Activated T-helper 9 cell treated with anti-CD3 and anti-CD28 coated beads, Interleukin-2, amount 50 U/mL, for 16 hours (primary cell): ENCODE data around the gene INPP5D.
"Not testable (repeated sequence)": the region's sequence is repeated elsewhere in the genome, so short reads cannot be mapped to it uniquely, and the experiment has no call there.

ENCODE experiments used
- DNase-seq: peaks from one replicate; pipeline ENCODE4 v3.0.0-alpha.2; 2020; ENCODE audit warnings: low read depth

Gene INPP5D

GRCh38 chr2:233094614-233095013 lies 34.5 kb downstream of the INPP5D start:
- no peak for DNase-seq

DNA sequence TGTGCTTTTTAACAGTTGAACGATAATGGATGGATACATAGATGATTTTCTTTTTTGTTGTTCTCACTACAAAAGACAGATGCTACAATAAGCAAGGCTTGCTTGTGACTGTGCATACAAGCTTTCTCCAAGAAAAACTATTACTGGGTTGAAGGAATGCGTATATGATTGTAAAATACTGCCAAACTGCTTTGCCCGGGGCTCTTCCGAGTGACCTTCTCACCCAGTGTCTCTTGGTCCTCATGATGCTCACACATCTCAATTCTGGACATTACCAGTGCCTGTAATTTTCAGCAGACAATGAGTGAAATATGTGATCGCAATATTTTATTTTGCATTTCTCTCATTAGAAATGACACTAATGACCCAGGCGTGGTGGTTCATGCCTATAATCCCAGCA lies 35.9 kb downstream of the INPP5D start:
- DNase-seq: no peak

GRCh38 chr2:233098618-233099017 lies 38.5 kb downstream of the INPP5D start:
- no peak for DNase-seq

- DNase-seq: not testable (repeated sequence)
These were observed 39.7 kb downstream of the INPP5D start for GRCh38 chr2:233099820-233100191.

GRCh38 chr2:233100192-233100998 lies 40.3 kb downstream of the INPP5D start:
- DNase-seq: peak; percentile 48

- no peak for DNase-seq
These were observed 41.0 kb downstream of the INPP5D start for GRCh38 chr2:233101141-233101540.

- no peak for DNase-seq
These were observed 41.7 kb downstream of the INPP5D start for GRCh38 chr2:233101816-233102215.

DNA sequence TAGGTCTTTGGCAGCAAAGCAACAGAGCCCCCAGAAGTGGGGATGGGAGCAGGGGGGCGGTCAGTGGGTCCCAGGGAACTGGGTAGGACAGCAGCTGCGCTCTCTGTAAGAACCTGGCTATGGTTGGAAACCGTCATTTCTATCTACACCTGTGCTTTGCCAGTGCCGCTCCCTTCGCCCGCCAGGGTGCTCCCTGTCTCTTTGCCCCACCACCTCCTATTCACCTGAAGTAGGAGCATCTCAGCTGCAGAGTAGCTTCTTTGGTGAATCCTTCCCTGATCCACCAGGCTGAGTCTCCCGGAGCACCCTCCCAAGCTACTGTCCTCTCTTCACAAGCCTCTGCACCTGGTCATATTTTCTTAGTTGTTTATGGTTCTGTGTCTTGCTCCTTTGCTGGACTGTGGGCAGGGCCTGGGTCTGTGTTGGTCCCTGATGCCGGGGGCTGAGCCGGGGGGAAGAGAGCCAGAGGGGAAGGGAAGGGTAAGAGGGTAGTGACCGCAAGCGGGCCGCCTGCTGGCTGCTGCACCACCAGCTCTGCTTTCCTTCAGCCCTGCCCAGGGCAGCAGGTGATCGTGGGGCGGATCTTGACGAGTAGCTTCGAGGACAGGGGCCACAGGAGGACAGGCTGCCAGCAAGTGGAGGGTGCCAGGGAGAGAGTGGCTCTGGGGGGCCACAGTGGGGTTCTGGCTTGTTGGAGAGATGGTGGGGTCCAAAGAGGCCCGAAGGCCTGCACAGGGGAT lies 45.2 kb downstream of the INPP5D start:
- DNase-seq: no peak

DNA sequence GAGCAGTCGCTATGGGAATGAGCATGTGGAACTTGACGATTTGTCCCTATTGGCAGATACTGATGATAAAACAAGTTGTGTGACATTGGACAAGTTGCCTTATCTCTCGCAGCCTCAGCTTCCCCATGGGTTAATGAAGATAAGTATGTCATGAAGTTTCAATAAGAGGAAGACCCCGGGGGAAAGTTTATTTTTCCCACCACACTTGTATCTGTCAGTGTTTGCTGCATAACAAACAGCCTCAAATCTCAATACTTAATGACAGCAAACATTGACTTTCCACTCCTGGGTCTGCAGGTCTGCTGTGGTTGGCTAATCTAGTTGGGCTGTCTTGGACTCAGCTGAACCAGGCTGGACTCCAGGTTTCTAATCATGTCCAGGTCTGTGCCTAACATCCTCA lies 45.8 kb downstream of the INPP5D start:
- DNase-seq: no peak

DNA sequence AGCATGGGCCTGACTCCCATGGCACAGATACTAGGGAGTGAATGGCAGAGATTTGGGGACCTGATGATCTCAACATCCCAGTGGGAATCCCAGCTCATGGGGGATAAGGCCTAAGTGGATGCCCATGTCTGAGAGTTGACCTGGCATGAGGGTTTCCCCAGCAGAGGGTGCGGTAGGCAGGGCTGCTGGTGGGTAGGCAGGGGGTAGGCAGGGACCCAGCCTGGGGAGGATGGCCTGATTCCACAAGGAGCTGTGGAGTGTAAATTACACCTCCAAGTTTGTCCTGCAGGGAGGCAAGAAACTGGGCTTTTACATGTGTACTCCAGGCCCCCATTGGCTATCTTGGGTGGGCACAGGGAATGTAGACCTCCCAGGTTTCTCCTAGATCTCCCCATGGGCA lies 46.9 kb downstream of the INPP5D start:
- no peak for DNase-seq

DNA sequence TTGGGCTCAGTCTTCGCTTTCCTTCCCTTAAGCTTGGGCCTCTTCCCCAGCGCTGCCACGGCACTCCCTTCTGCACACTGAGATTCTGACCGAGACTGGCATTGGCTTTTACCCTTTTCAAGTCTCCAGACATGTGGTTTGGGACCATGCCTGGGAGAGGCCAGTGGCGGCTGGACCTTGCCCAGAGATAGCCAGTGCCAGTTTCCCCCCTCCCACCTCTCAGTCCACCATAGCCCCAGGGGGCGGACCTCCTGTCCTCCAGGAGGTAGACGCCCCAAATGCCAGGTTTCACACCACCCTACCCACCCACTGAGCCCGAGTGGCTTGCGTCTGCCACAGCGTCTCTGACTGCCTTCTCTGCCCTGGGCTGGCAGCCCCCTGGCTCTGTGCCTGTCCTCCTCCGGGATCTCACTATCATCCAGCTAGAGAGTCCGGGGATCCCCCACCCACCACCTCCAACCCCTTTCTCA lies 47.7 kb downstream of the INPP5D start:
- no peak for DNase-seq

DNA sequence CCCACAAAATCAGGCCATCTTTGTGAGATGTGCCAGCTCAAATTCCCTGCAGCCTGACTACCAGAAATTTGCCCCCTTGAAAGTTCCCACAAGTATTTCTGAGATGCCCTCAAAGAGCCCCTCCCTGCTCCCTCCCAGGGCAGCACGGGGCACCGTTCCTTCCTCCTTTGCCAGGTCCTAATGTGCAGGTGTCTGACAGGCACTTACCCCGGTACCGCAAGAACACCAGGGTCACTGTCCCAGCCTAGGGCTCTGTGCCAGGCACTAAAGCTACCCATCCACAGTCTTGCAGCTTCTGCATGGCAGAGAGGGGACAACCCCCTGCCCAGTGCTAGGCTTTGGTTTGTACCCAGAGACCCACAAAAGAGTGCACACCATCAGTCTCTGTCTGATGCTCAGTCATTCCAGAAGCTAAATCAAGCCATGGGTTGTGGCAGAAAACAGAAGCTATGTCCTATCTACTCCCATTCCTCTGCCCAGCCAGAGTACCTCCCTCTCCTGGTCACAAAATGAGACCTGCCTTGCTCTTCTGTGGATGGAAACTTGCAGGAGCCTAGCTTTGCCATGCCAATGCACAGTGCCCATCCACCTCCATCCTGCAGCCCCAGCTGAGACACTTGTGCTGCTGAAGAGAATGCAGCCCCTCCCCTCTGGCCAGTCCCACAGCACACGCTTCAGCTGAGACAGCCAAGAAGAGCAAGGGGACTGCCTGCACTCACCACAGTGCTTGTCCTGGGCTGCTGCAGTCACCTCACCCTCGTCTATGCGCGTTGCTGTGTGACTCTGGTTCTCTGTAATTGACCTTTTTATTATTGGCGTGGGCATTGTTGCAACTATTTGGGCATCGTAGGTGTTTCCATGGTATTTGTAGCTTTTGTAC lies 48.7 kb downstream of the INPP5D start:
- no peak for DNase-seq

- DNase-seq: no peak
These were observed 51.3 kb downstream of the INPP5D start for GRCh38 chr2:233111427-233111826.

DNA sequence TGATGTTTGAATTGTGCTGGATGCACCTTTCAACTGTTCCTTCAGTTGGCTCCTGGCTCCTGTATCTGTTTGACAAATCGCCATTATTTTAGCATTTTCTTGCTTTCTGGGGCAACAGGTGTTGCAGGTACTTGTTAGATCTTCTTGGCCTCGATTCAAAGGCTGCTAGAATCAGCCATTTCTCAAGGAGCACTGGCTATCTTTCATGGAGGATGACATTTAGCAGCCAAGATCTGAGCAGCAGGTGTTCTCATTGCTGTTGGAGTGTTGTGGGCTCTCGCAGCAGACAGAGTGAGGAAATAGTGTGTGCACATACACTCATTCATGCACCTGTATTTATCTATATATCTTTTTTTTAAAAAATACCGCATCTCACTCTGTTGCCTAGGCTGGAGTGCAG lies 52.2 kb downstream of the INPP5D start:
- DNase-seq: no peak

GRCh38 chr2:233112776-233113452 lies 52.8 kb downstream of the INPP5D start:
- DNase-seq: no peak

GRCh38 chr2:233114421-233114861 lies 54.3 kb downstream of the INPP5D start:
- no peak for DNase-seq

- no peak for DNase-seq
These were observed 55.0 kb downstream of the INPP5D start for GRCh38 chr2:233115121-233115520.

DNA sequence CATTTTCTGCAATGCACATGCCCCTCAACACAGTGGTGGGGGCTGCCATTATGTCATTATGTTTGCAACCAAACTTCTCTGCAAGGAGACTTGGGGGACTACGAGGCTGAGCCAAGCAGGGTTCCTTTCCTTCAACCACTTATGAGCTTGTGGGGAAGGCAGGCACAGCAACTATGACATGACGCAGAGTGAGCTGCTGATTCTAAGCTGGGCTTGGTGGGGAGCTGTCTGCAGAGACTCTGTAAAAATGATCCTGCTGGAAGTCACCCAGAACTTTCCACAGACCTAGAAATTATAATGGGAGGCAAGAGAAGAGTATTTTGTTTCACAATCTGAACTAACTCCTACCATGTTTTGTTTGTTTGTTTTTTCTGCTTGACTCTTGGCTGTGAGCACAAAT lies 55.6 kb downstream of the INPP5D start:
- DNase-seq: no peak

DNA sequence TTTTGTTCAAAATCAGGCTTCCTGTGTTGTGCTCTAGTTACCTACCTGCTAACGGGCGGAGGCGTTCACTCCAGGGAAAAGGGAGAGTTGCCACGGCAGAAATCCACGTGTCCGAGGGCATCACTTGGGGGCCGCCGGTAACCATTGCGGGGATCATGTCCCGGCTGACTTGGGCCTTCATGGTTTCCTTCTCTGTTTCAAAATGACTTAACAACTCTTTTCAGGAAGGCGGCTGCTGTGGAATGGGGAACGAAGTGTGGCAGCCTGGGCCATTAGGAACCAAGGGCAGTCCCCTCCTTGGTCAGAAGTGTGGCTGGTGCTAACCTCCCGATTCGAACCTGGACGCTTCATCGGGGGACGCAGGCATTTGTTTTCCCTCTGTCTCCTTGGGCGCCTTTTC lies 56.8 kb downstream of the INPP5D start:
- DNase-seq: no peak

GRCh38 chr2:233117351-233117750 lies 57.2 kb downstream of the INPP5D start:
- DNase-seq: no peak

DNA sequence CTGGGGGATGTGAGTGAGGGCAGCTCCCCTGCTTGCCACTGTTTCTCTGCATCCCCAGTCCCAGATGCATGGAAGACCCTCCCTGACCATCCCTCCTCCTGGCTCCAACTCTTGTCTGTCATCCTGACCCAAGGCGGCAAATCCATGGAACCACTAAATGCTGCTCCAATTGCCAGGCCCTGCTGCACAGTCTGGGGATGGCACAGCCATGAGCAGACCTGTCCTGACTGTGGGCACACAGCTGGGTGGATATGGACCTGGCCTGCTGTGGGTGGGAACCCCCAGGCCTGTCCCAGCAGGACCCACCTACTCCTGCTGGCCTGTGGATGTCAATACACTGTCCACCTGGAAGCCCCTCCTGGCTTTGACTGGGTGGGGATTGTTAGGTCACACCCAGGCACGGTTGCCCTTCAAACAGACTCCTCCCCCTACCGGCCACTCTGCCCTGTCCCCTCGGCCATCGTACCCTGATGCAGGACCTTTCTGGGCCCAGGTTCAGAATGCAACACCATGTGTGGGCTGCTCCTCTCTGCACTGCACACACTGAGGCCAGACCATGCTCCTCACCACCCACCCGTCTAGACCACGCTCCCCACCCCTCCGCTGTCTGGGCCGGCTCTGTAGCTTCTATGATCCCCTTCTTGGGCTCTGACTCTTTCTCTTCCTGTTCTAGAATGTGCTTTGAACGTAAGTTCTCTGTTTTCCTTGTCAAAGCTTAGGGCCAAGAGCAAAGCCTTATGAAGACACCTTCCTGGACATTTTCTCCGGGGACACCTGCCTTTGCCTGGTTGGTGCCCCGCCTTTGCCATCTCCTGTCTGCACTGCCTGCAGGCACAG lies 57.9 kb downstream of the INPP5D start:
- DNase-seq: no peak
